ENCODE measurements around the gene CHRNA10.

Gene CHRNA10

GRCh38 chr11:3632070-3632660 is 39.0 kb downstream of the CHRNA10 start:
- H3F3A ChIP-seq (ENCODE audit: low read depth), result no peaks in the 10 kb centered on the region
- H3K9ac ChIP-seq (ENCODE audit: low read depth, low read length, poor library complexity, severe bottlenecking), result no peak overlapping the region
- no peak for TF ChIP-seq EZH2phosphoT487 (IDR thresholded peaks at IDR 0.05; ENCODE audit: borderline replicate concordance)
- TF ChIP-seq CTCF (conservative IDR thresholded peaks at IDR 0.05; ENCODE audit: low read length), result no peak
- H3K27me3 ChIP-seq (ENCODE audit: insufficient read depth, low read length, poor library complexity, severe bottlenecking), result no peaks in the 10 kb centered on the region
- H4K20me1 ChIP-seq (ENCODE audit: insufficient read depth, low read length, poor library complexity, severe bottlenecking), result no peaks in the 10 kb centered on the region
- H2AFZ ChIP-seq (ENCODE audit: low read length), result no peak overlapping the region
- H3K79me2 ChIP-seq (ENCODE audit: insufficient read depth, low read length), result no peaks in the 10 kb centered on the region
- H3K4me2 ChIP-seq (ENCODE audit: low read depth, low read length, poor library complexity, severe bottlenecking), result no peak overlapping the region
- H3K4me1 ChIP-seq (ENCODE audit: insufficient read depth, low read length, poor library complexity, severe bottlenecking), result no peaks in the 10 kb centered on the region
- no peaks in the 10 kb centered on the region for H3K36me3 ChIP-seq (ENCODE audit: insufficient read depth, low read length)
- H3K9me3 ChIP-seq (ENCODE audit: insufficient read depth, low read depth, low read length), result no peaks in the 10 kb centered on the region
- no peak overlapping the region for H3K4me3 ChIP-seq (ENCODE audit: low read length, poor library complexity, severe bottlenecking)
- H3K9me2 ChIP-seq (replicated peaks; ENCODE audit: low read depth, low read length), result no peaks in the 10 kb centered on the region

GRCh38 chr11:3631331-3631730 is 39.9 kb downstream of the CHRNA10 start:
- no peak overlapping the region for H3K9ac ChIP-seq (ENCODE audit: low read depth, low read length, poor library complexity, severe bottlenecking)
- no peak overlapping the region for H2AFZ ChIP-seq (ENCODE audit: low read length)
- H3K4me1 ChIP-seq (ENCODE audit: insufficient read depth, low read length, poor library complexity, severe bottlenecking), result no peaks in the 10 kb centered on the region
- no peaks in the 10 kb centered on the region for H3K36me3 ChIP-seq (ENCODE audit: insufficient read depth, low read length)
- H3K79me2 ChIP-seq (ENCODE audit: insufficient read depth, low read length), result no peaks in the 10 kb centered on the region
- no peaks in the 10 kb centered on the region for H3F3A ChIP-seq (ENCODE audit: low read depth)
- no peaks in the 10 kb centered on the region for H4K20me1 ChIP-seq (ENCODE audit: insufficient read depth, low read length, poor library complexity, severe bottlenecking)
- no peaks in the 10 kb centered on the region for H3K9me2 ChIP-seq (replicated peaks; ENCODE audit: low read depth, low read length)
- no peak overlapping the region for H3K4me3 ChIP-seq (ENCODE audit: low read length, poor library complexity, severe bottlenecking)
- TF ChIP-seq CTCF (conservative IDR thresholded peaks at IDR 0.05; ENCODE audit: low read length), result no peak
- TF ChIP-seq EZH2phosphoT487 (IDR thresholded peaks at IDR 0.05; ENCODE audit: borderline replicate concordance), result no peak
- no peak overlapping the region for H3K4me2 ChIP-seq (ENCODE audit: low read depth, low read length, poor library complexity, severe bottlenecking)
- no peaks in the 10 kb centered on the region for H3K9me3 ChIP-seq (ENCODE audit: insufficient read depth, low read depth, low read length)
- H3K27me3 ChIP-seq (ENCODE audit: insufficient read depth, low read length, poor library complexity, severe bottlenecking), result no peaks in the 10 kb centered on the region

GRCh38 chr11:3627291-3627690 is 43.9 kb downstream of the CHRNA10 start:
- H3F3A ChIP-seq (ENCODE audit: low read depth), result no peaks in the 10 kb centered on the region
- no peaks in the 10 kb centered on the region for H3K27me3 ChIP-seq (ENCODE audit: insufficient read depth, low read length, poor library complexity, severe bottlenecking)
- H4K20me1 ChIP-seq (ENCODE audit: insufficient read depth, low read length, poor library complexity, severe bottlenecking), result no peaks in the 10 kb centered on the region
- no peaks in the 10 kb centered on the region for H3K9me3 ChIP-seq (ENCODE audit: insufficient read depth, low read depth, low read length)
- H3K4me3 ChIP-seq (ENCODE audit: low read length, poor library complexity, severe bottlenecking), result no peak overlapping the region
- H3K36me3 ChIP-seq (ENCODE audit: insufficient read depth, low read length), result no peaks in the 10 kb centered on the region
- TF ChIP-seq CTCF (conservative IDR thresholded peaks at IDR 0.05; ENCODE audit: low read length) (no peak), EZH2phosphoT487 (IDR thresholded peaks at IDR 0.05; ENCODE audit: borderline replicate concordance) (no peak)
- H3K79me2 ChIP-seq (ENCODE audit: insufficient read depth, low read length), result no peaks in the 10 kb centered on the region
- no peaks in the 10 kb centered on the region for H3K9me2 ChIP-seq (replicated peaks; ENCODE audit: low read depth, low read length)
- no peak overlapping the region for H2AFZ ChIP-seq (ENCODE audit: low read length)
- no peaks in the 10 kb centered on the region for H3K4me1 ChIP-seq (ENCODE audit: insufficient read depth, low read length, poor library complexity, severe bottlenecking)
- no peak overlapping the region for H3K9ac ChIP-seq (ENCODE audit: low read depth, low read length, poor library complexity, severe bottlenecking)
- H3K4me2 ChIP-seq (ENCODE audit: low read depth, low read length, poor library complexity, severe bottlenecking), result no peak overlapping the region
